ENCODE measurements around the gene RIOK3. TPM values are rescaled to one million over a fixed set of nuclear protein-coding genes. Genes with fewer than 3 reads are reported as not detected.

The RIOK3 gene
- total and polyA plus RNA-seq, 2 of the 4 experiments (the other 2 are of a cell fraction) = 21.5 to 38.9 TPM

DNA sequence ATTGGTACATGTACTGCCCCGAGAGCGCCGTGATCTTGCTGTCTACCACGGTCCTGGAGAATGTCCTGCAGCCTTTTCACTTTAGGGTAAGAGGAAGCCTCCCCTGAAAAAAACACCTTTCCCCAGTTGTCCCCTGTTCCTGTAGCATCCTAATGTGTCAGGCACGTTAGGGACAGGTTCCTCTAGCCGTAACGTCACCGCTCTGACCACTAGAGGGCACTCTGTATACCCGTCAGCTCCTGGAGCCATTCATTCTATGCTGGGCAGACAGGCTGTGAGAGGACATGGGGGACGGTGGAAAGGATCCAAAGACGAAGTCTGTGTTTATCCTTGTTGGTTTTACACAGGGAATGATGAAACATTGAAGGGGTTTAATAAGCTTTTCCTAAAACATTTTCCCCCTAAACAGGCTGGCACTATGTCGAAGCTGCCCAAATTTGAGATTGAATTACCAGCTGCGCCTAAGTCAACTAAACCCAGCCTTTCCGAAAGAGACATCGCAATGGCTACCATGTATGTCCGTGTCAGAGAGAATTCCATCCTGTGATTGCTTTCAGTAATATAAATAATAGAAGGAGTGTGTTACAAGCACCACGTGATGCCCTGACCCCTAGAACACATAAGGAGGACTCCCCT, 62.9 kb downstream of the RIOK3 start:
- TF ChIP-seq SMC3 (IDR thresholded peaks at IDR 0.05; ENCODE audit: low read depth, low read length) (peak; percentile 76), CTCF (conservative IDR thresholded peaks at IDR 0.05; ENCODE audit: low read depth, low read length) (peak; percentile 81), RCOR1 (IDR thresholded peaks at IDR 0.05; ENCODE audit: insufficient replicate concordance, low read length) (no peak), RAD21 (IDR thresholded peaks at IDR 0.05; ENCODE audit: low read length) (peak; percentile 81)
- TF ChIP-seq, protein P1, sequence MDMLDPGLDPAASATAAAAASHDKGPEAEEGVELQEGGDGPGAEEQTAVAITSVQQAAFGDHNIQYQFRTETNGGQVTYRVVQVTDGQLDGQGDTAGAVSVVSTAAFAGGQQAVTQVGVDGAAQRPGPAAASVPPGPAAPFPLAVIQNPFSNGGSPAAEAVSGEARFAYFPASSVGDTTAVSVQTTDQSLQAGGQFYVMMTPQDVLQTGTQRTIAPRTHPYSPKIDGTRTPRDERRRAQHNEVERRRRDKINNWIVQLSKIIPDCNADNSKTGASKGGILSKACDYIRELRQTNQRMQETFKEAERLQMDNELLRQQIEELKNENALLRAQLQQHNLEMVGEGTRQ (IDR thresholded peaks at IDR 0.05; ENCODE audit: low read depth, low read length) = 0 out of 2 replicates have a peak, but pooled peaks have one; percentile 30
- in situ Hi-C loops (cut with MboI; ENCODE audit: low sequenced_read_pairs) (loop anchor here (5.0 to 10.0 kb wide), 2 partner anchors 186 to 289 kb away; no protein-coding TSS in a partner anchor), dilution Hi-C loops (cut with HindIII; ENCODE audit: low sequenced_read_pairs, unreplicated experiment) (no loop called here), intact Hi-C loops (cut with micrococcal nuclease) (loop anchor here (1.0 to 2.0 kb wide), 3 partner anchors 71 to 296 kb away; partner anchors contain the start of gene NPC1)
- Histone ChIP-seq H2AFZ (replicated peaks; ENCODE audit: low read length, poor library complexity) (no peak overlapping the region), H2AK9ac (replicated peaks; ENCODE audit: low read depth, low read length, poor library complexity) (no peak overlapping the region), H3K9ac (ENCODE audit: low read depth, low read length) (no peak overlapping the region), H2BK120ac (ENCODE audit: low read depth, low read length) (no peak overlapping the region), H3K4ac (ENCODE audit: low read depth, low read length) (no peak overlapping the region), H3K14ac (replicated peaks; ENCODE audit: low read depth, low read length) (no peak overlapping the region), H3K23ac (ENCODE audit: low read depth, low read length) (no peak overlapping the region), H3K9me1 (ENCODE audit: insufficient read depth, low read length) (no peaks in the 10 kb centered on the region), H4K8ac (ENCODE audit: low read depth in 2 of 2, low read length in 2 of 2) (no peak overlapping the region; a peak in 1 of 4 replicates), H2BK5ac (ENCODE audit: low read depth, low read length, poor library complexity, severe bottlenecking) (no peak overlapping the region), H4K5ac (ENCODE audit: low read depth, low read length) (no peak overlapping the region), H3K9me3 (ENCODE audit: control insufficient read depth, insufficient read depth, low read length) (no peaks in the 10 kb centered on the region), H2BK20ac (ENCODE audit: low read depth, low read length) (no peak overlapping the region), H3K4me3 (ENCODE audit: insufficient read depth, low read depth, low read length) (no peak overlapping the region), H3K18ac (ENCODE audit: low read depth, low read length) (no peak overlapping the region), H3K79me1 (ENCODE audit: low read depth in 1 of 2, low read length in 2 of 2) (peaks cover 0 to 3% of the 10 kb centered on the region in 2 experiments; a peak in 1 of 4 replicates), H2BK15ac (ENCODE audit: low read depth, low read length) (no peak overlapping the region), H3K56ac (ENCODE audit: extremely low read depth, insufficient read depth, low read length) (no peak overlapping the region), H4K20me1 (ENCODE audit: insufficient read depth, low read length) (no peaks in the 10 kb centered on the region), H3K4me1 (ENCODE audit: control insufficient read depth, insufficient read depth, low read length) (no peaks in the 10 kb centered on the region; the same call in 1 of the 2 replicates), H2AK5ac (ENCODE audit: low read depth, low read length) (no peak overlapping the region), H4K91ac (ENCODE audit: insufficient read depth, low read depth, low read length) (no peak overlapping the region), H3K27me3 (ENCODE audit: control insufficient read depth, insufficient read depth, low read length) (no peaks in the 10 kb centered on the region), H3K27ac (ENCODE audit: insufficient read depth, low read length) (no peak overlapping the region), H3K36me3 (ENCODE audit: control insufficient read depth, insufficient read depth, low read length) (peaks cover 24% of the 10 kb centered on the region), H3K4me2 (ENCODE audit: low read depth, low read length) (no peak overlapping the region)
- 50% methylated on average over 4 of the region's 17 CpGs; no CpG with 5 or more reads in 1 of the 2 experiments for WGBS, 2 experiments (ENCODE audit: extremely low coverage in 2 of 2, insufficient read length in 1 of 2)
- BruUV-seq (replicated peaks) = no TSS peak
- POLR2A ChIA-PET (ENCODE audit: unreplicated experiment) = no interaction called here
- ATAC-seq (ENCODE audit: low read depth) (peak; percentile 98), DNase-seq (peak; percentile 76)
- CTCF ChIA-PET = interaction anchor here (0.8 to 1.6 kb wide), 7 partner anchors 8 to 187 kb away, joined by 3 to 7 read pairs (median 5); no protein-coding TSS in a partner anchor
